Left lung (tissue), 10 donors: ENCODE measurements around the gene DRD4. TPM values are rescaled to one million over a fixed set of nuclear protein-coding genes. Genes with fewer than 3 reads are reported as not detected.

Experiments used
- ATAC-seq: fragments of 200-7000 bp; cut with Tn5 transposase; one replicate; pipeline ENCODE4 v1.9.1; 2020; ENCODE audit warnings: moderate library complexity
- DNase-seq, 4 donors: peaks; one replicate each; pipeline ENCODE4 v3.0.0-alpha.2; 2013 to 2020
- H3K27ac ChIP-seq, 2 donors: fragments of 200-600 bp; sonication (generic) in 1 of 2; one replicate each; pipeline versions ENCODE4 v1.5.0 to v1.8.0; 2020 to 2021
- H3K27me3 ChIP-seq, 2 donors: fragments of 200-600 bp; sonication (generic) in 1 of 2; one replicate each; pipeline versions ENCODE4 v1.5.0 to v1.8.0; 2020 to 2021
- H3K36me3 ChIP-seq, 2 donors: fragments of 200-600 bp; sonication (generic) in 1 of 2; one replicate each; pipeline versions ENCODE4 v1.5.0 to v1.8.0; 2020 to 2021
- H3K4me1 ChIP-seq, 2 donors: fragments of 200-600 bp; one replicate each; pipeline ENCODE4 v1.8.0; 2021
- H3K4me3 ChIP-seq, 2 donors: fragments of 200-600 bp; sonication (generic) in 1 of 2; one replicate each; pipeline versions ENCODE4 v1.5.0 to v1.8.0; 2020 to 2021; ENCODE audit warnings: mild to moderate bottlenecking in 1 of 2
- H3K9me3 ChIP-seq, 2 donors: fragments of 200-600 bp; sonication (generic) in 1 of 2; one replicate each; pipeline versions ENCODE4 v1.5.0 to v1.8.0; 2020 to 2021
- CTCF ChIP-seq, 2 donors: fragments of 200-600 bp; sonication (generic) in 1 of 2; IDR thresholded peaks; one replicate each; pipeline versions ENCODE4 v1.5.0 to v1.8.0; 2021; ENCODE audit warnings: antibody characterized with exemption in 2 of 2
- intact Hi-C, 2 donors: fragments of 100-400 bp; cut with DNase I; formaldehyde crosslinking; loops; one replicate each; pipeline versions ENCODE4 v1.11.2 to v1.14.2; 2022
- polyA plus RNA-seq, 6 donors: library from polyadenylated mRNA; unstranded; fragments of 120-200 nt; gene quantifications; one replicate each; pipeline ENCODE4 v1.2.1, GENCODE V29; 2013; ENCODE audit not compliant: insufficient read length in 6 of 6
- total RNA-seq, 2 donors: library from RNA; stranded (reverse); fragmentation: NEBNext Ultra II Directional; extraction: Animal tissue kit (Norgen Biotek cat#: 25700); gene quantifications; one replicate each; pipeline ENCODE4 v1.2.1, GENCODE V29; 2021
- donor health status: DM: no; HTN: yes; CAD: no.
- donor health status: DM: no; HTN: no; CAD: no.

DRD4 gene
- total and polyA plus RNA-seq, 8 donors, result 0.29 to 1.0 (median 0.64) TPM

DNA sequence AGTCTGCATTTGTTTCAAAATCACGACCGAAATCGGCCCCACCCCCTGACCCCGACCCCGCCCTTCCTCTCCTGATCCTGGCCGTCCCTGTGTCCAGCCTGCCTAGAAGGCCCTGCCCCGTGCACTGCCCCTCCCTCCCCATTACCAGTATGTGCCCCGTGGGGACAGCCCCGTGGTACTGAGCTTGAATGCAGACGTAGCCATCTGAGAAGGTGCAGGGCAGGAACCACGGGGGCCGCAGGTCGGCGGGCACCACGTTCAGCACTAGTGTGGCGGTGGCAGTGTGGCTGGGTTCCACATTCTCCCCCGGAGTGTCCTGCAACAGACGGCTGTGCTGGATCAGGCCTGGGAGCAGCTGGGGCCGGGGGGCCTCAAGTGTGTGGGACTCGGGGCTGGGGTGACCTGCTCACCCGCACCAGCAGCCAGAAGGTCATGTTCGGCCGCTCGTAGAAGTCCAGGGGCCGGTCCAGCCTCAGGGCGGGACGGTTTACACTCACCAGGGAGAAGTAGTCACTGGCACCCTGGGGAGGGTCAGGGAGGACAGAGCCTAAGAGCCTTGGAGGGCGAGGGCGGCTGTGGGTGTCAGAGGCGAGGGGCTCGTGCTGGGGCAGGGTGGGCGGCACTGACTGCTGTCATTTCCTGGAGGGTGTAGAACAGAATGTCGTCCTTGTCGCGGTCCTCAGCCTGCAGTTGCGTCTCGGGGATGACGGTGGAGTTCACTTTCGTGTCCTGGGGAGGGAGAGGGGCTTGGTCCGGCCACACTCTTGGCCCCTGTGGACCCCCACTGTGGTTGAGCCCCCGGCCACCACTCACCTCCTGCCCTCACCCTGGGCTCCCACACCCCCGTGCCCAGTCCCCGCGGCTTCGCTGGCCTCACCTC lies 15.9 kb upstream of the DRD4 start:
- H3K27me3 ChIP-seq, result peaks cover 8 to 22% of the 10 kb centered on the region in 2 donors
- DNase-seq, result peak in 1 of 4 donors; percentile 75
- peaks cover 0 to 24% of the 10 kb centered on the region in 2 donors for H3K4me1 ChIP-seq
- H3K9me3 ChIP-seq, result no peaks in the 10 kb centered on the region
- H3K36me3 ChIP-seq, result no peaks in the 10 kb centered on the region
- no peak for ATAC-seq
- TF ChIP-seq CTCF (IDR thresholded peaks at IDR 0.05), result no peak
- no peak overlapping the region for H3K27ac ChIP-seq
- intact Hi-C loops, result no loop called here
- H3K4me3 ChIP-seq, result no peak overlapping the region

DNA sequence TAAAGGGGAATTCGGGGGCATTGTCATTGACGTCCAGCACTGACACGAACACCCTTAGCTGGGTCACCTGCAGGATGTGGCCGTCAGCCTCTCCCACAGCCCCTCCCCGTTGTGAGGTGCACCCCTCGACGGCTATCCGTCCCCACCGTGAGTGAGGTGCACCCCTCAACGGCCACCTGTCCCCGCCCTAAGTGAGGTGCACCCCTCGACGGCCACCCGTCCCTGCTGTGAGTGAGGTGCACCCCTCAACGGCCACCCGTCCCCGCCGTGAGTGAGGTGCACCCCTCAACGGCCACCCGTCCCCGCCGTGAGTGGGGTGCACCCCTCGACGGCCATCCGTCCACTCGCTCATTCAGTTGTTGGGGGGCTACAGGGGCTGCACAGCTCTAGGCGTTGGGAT lies 15.2 kb upstream of the DRD4 start:
- no peak overlapping the region for H3K4me3 ChIP-seq
- H3K27me3 ChIP-seq, result peaks cover 14 to 29% of the 10 kb centered on the region in 2 donors
- H3K27ac ChIP-seq, result no peak overlapping the region
- no peak for DNase-seq
- H3K4me1 ChIP-seq, result peaks cover 0 to 19% of the 10 kb centered on the region in 2 donors
- H3K36me3 ChIP-seq, result no peaks in the 10 kb centered on the region
- TF ChIP-seq CTCF (IDR thresholded peaks at IDR 0.05), result no peak
- intact Hi-C loops, result no loop called here
- no peaks in the 10 kb centered on the region for H3K9me3 ChIP-seq
- no peak for ATAC-seq

GRCh38 chr11:623349-623869 lies 13.7 kb upstream of the DRD4 start:
- Histone ChIP-seq H3K27ac (no peak overlapping the region), H3K9me3 (no peaks in the 10 kb centered on the region), H3K36me3 (no peaks in the 10 kb centered on the region), H3K27me3 (peaks cover 14 to 43% of the 10 kb centered on the region in 2 donors), H3K4me1 (peaks cover 0 to 13% of the 10 kb centered on the region in 2 donors), H3K4me3 (no peak overlapping the region)
- TF ChIP-seq CTCF (IDR thresholded peaks at IDR 0.05), result no peak
- DNase-seq (no peak), ATAC-seq (no peak)
- intact Hi-C loops, result no loop called here

DNA sequence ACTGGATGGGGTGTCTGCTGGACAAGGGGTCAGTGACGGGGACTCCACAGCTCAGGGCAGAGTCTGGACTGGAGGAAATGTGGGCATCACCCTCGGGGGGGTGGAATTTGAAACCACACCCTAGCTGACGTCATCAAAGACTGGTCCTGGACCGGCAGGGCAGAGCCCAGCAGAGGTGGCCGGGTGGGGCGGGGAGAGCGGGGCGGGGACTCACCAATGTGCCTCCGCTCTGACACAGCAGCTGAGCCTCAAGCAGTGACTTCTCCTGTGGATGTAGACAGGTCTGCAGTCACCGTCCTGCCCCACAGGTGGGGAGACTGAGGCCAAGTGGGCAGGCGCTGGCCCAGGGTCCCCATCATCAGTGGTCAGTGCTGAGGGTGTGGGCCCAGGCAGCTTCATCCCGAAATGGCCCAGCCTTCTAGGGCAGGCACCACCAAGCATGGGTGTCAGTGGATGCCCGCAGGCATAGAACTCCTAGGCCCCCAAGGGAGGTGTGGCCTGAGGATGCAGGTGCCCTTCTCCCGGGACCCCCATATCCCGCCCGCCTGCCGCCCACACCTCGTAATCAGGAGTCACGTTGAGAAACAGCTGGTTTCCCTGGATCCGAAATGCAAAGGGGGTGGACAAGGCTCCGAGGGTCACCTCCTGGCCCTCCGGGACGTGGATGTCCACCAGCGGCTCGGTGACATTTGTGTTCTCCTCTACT lies 12.9 kb upstream of the DRD4 start:
- no peak for TF ChIP-seq CTCF (IDR thresholded peaks at IDR 0.05)
- H3K4me1 ChIP-seq, result peaks cover 0 to 13% of the 10 kb centered on the region in 2 donors
- no peak for ATAC-seq
- no peaks in the 10 kb centered on the region for H3K9me3 ChIP-seq
- no peaks in the 10 kb centered on the region for H3K36me3 ChIP-seq
- no peak for DNase-seq
- intact Hi-C loops, result no loop called here
- peaks cover 14 to 46% of the 10 kb centered on the region in 2 donors for H3K27me3 ChIP-seq
- no peak overlapping the region for H3K4me3 ChIP-seq
- H3K27ac ChIP-seq, result no peak overlapping the region
